HG03103 (cell line): Measurements from ENCODE around the gene OR52E5.

Experiments
- ATAC-seq: cut with Tn5 transposase; IDR thresholded peaks from one replicate; pipeline ENCODE4 v1.9.1; 2021; ENCODE audit warnings: low read depth; ENCODE audit not compliant: unreplicated experiment

Gene OR52E5

DNA sequence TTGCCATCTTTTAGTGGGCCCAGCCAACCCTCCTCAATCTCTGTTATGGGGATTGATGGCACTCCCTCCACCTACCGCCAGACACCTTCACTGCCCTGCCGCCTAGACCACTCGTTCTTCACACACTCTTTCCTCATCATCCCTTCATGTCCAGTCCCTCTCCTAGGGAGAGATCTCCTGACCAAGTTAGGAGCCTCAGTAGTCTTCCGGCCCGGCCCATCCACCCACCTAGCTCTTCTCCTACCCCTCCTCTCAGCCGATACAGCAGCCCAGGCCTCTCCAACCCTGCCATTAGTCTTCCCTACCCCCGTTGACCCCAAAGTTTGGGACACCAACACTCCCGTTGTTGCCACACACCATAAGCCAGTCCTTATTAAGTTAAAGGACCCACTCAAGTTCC, 38.1 kb downstream of the OR52E5 start:
- ATAC-seq = no peak

GRCh38 chr11:5932671-5933070, 39.7 kb downstream of the OR52E5 start:
- ATAC-seq = no peak

- ATAC-seq = no peak
Measured at GRCh38 chr11:5933116-5933515, 40.1 kb downstream of the OR52E5 start.

DNA sequence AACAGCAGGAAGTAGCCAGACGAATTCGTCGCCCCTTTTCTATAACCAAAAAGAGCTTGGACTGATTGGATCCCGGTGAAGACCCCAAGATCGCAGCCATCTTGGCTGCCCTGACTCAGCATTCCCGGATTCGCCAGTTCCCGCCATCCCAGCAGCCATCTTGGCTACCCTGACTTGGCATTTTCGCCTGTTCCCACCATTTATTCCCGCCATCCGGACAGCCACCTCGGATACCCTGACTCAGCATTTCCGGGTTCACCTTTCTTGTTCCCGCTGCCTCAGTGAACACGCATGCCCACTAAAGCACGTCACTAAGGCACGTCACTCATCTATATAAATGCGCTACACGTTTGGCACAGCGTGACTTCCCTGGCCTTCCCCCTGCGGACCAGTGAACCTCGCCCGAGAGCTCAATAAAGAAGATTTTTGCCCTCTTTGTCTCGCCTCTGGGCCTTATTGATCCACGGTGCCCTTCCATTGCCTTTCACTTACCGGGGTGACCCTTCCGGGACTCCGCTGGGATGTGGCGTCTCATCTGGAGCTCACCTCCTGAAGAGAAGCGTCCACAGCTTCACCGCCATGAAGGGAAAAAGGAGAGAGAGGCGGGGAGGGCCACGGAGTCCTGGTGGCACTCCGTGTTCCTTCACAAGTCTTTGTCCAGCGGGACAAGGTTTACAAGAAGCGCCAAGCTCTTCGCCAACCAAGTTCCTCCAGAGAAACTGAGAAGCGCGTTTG, 45.0 kb downstream of the OR52E5 start:
- ATAC-seq = no peak

DNA sequence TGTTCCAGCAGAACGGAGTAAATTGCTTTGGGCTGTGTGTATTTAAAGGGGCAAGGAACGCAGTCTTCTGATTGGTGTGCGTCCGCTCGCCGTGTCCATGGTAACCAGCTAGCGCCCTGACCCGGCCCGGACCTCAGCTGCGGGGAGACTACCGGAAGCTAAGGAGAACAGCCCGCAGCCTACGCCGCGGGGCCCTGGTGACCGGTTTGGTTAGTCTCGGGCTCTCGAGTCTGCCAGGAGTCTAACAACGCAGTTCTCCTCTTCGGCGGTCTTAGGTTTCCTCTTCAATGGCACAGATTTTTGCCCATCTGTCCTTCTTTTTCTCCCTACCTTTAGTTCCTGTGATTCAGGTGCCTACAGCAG, 45.6 kb downstream of the OR52E5 start:
- ATAC-seq = no peak

- no peak for ATAC-seq
Measured at GRCh38 chr11:5940748-5941147, 47.7 kb downstream of the OR52E5 start.

DNA sequence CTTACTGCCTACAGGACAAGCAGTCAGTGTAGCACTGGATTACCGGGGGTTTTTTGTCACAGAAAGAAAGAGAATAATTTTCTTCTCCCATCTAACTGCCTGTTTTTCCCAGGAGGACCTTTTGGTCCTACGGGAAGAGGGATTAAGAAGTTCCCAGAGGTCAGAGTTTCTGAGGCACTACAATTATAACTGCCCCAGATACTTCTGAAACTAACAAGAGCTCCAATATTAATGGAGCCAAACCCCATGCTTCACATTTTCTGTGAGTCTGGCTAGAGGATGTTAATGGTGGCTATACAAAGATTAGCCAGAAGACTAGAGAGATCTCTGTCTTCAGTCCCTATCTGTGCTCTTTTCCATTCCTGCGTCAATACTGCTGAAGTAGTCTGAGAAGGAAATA, 48.9 kb downstream of the OR52E5 start, which contains the start of gene OR56A3:
OR56A3 (plus strand) TSS at position 301 of the 400 bp plus-strand sequence. CDS start 5,096 bp downstream, outside the sequence.
- ATAC-seq = no peak
